HL-60 (cell line): Measurements from ENCODE around the gene TAF6L.

Experiments used
- DNase-seq, 2 experiments: peaks; one replicate each; pipeline ENCODE4 v3.0.0-alpha.2; 2010 to 2020; ENCODE audit warnings: low read depth in 1 of 2, low spot score in 1 of 2
- H3K27ac ChIP-seq: fragments of 250-450 bp; sonication (Bioruptor Pico); replicated peaks from 2 replicates; pipeline ENCODE4 v1.5.1; 2020; ENCODE audit warnings: mild to moderate bottlenecking, moderate library complexity
- H3K27me3 ChIP-seq: fragments of 250-450 bp; sonication (Bioruptor Pico); 2 replicates; pipeline ENCODE4 v1.5.1; 2021; ENCODE audit warnings: mild to moderate bottlenecking, moderate library complexity; ENCODE audit not compliant: insufficient read depth, poor library complexity, severe bottlenecking
- H3K4me3 ChIP-seq: replicated peaks from 2 replicates; pipeline ENCODE4 v1.5.1; 2011; ENCODE audit warnings: mild to moderate bottlenecking, control low read depth, low read length; ENCODE audit not compliant: insufficient read depth
- GABPA ChIP-seq: IDR thresholded peaks from 2 replicates; pipeline ENCODE4 v1.6.1; 2012; ENCODE audit warnings: low read depth
- POLR2AphosphoS5 ChIP-seq: IDR thresholded peaks from 2 replicates; pipeline ENCODE4 v1.6.1; 2012; ENCODE audit warnings: low read depth
- REST ChIP-seq: IDR thresholded peaks from 2 replicates; pipeline ENCODE4 v1.6.1; 2012; ENCODE audit warnings: low read depth; ENCODE audit not compliant: insufficient replicate concordance
- SPI1 ChIP-seq: IDR thresholded peaks from 2 replicates; pipeline ENCODE4 v1.6.1; 2012; ENCODE audit warnings: low read depth, mild to moderate bottlenecking, borderline replicate concordance
- TF ChIP-seq, protein P1 (sequence below): IDR thresholded peaks from one replicate; pipeline ENCODE4 v1.5.1; 2011; ENCODE audit warnings: low read length, control low read depth, inconsistent platforms; ENCODE audit not compliant: insufficient read depth

TAF6L gene

DNA sequence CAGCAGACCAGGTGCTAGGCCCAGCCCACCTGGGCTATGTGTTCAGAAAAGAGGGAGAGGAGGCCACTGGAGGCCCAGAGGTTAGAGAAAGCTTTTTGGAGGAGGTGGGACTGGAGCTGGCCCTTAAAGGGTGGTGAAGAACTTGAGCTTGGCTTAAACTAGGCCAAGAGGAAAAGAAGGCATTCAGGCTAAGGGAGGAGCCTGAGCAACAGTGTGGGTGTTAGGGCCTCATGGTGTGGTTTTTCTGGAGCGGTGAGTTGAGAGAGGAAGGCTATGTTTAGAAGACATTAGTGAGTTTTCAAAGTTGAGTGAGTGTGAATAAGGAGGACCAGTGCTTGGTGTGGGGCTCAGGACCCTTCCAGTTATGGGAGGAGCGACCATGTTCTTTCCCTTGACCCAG lies 6.2 kb downstream of the TAF6L start:
- H3K27me3 ChIP-seq = no peaks in the 10 kb centered on the region
- TF ChIP-seq, protein P1, sequence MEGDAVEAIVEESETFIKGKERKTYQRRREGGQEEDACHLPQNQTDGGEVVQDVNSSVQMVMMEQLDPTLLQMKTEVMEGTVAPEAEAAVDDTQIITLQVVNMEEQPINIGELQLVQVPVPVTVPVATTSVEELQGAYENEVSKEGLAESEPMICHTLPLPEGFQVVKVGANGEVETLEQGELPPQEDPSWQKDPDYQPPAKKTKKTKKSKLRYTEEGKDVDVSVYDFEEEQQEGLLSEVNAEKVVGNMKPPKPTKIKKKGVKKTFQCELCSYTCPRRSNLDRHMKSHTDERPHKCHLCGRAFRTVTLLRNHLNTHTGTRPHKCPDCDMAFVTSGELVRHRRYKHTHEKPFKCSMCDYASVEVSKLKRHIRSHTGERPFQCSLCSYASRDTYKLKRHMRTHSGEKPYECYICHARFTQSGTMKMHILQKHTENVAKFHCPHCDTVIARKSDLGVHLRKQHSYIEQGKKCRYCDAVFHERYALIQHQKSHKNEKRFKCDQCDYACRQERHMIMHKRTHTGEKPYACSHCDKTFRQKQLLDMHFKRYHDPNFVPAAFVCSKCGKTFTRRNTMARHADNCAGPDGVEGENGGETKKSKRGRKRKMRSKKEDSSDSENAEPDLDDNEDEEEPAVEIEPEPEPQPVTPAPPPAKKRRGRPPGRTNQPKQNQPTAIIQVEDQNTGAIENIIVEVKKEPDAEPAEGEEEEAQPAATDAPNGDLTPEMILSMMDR = no peak
- no peak overlapping the region for H3K4me3 ChIP-seq
- DNase-seq = no peak
- no peak overlapping the region for H3K27ac ChIP-seq

DNA sequence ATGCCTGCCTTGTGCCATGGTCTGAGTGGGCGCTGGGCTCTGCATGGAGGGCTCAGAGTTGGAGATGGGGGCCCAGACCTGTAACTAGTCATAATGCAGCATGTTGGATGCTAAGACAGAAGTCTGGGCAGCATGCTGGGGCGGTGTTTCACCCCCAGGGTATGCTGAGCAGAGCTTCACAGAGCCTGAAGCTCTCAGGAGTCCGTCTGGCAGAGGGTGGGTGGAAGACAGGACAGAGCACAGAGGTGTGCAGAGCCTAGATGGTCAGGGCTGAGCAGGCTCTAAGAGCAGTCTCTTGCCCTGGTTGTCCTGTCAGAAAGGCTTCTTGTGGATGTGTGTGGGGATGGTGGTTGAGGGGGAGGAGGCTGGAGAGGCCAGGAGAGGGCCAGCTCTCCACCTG lies 7.2 kb downstream of the TAF6L start:
- Histone ChIP-seq H3K27ac (no peak overlapping the region), H3K27me3 (no peaks in the 10 kb centered on the region), H3K4me3 (no peak overlapping the region)
- DNase-seq = no peak
- TF ChIP-seq POLR2AphosphoS5 = no peak
- TF ChIP-seq, protein P1 = no peak
- no peak for TF ChIP-seq GABPA
- TF ChIP-seq SPI1 = no peak
- no peak for TF ChIP-seq REST

DNA sequence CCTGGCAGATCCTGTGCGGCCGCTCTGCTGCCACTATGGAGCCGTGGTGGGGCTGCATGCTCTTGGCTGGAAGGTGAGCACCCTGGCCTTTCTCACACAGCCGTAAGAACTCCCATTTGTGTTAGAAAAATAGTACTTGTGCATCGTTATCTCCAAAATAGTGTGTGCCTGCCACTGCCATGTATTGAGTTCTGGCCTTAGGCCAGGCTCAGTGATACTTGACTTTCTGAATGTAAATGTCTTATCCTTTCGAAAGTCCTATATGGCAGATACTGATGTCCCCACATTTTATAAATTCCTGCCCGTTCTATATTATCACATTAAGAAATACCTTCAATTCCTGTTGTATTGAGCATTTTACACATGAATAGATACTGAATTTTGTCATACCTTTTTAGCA lies 11.6 kb downstream of the TAF6L start:
- Histone ChIP-seq H3K4me3 (no peak overlapping the region), H3K27ac (no peak overlapping the region), H3K27me3 (no peaks in the 10 kb centered on the region)
- TF ChIP-seq SPI1 (no peak), GABPA (no peak), REST (no peak), POLR2AphosphoS5 (no peak)
- TF ChIP-seq, protein P1 = no peak
- no peak for DNase-seq

DNA sequence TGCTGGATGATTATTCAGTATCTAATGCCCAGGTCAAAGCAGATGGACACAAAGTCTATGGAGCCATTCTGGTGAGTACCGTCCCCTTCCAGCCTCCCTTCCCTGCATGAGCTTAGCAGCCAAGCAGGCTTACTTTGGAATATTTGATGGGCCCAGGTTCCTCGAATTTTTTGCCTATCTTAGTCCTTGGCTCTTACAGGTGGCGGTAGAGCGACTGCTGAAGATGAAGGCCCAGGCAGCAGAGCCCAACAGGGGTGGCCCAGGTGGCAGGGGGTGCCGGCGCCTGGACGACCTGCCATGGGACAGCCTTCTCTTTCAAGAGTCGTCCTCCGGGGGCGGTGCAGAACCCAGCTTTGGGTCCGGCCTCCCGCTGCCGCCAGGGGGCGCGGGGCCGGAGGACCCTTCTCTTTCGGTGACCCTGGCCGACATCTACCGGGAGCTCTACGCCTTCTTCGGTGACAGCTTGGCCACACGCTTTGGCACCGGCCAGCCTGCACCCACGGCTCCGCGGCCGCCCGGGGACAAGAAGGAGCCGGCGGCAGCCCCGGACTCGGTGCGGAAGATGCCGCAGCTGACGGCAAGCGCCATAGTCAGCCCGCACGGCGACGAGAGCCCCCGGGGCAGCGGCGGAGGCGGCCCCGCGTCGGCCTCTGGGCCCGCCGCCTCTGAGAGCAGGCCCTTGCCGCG lies 15.3 kb downstream of the TAF6L start:
- H3K27me3 ChIP-seq = no peaks in the 10 kb centered on the region
- TF ChIP-seq, protein P1 = peak; percentile 85
- TF ChIP-seq GABPA (no peak), POLR2AphosphoS5 (no peak; the same call in 1 of the 2 replicates), REST (no peak)
- DNase-seq = peak in 1 of 2 experiments; percentile 89
- H3K27ac ChIP-seq = peak overlapping the region; percentile 83
- H3K4me3 ChIP-seq = peak overlapping the region; percentile 95
